SK-N-SH (cell line): ENCODE results near the gene UBE2A. TPM values are rescaled to one million over a fixed set of nuclear protein-coding genes. Genes with fewer than 3 reads are reported as not detected.

Source experiments
- CTCF ChIA-PET: fragments of 300-600, 350-600 bp; formaldehyde crosslinking; extraction: SDS; loops from one replicate; lab custom pipeline; 2021; lab: Yijun Ruan, JAX
- POLR2A ChIA-PET: fragments of 350-600 bp; sonication (Branson Sonifier 250); formaldehyde crosslinking; extraction: SDS; loops from one replicate; lab custom pipeline; 2020; ENCODE audit warnings: antibody characterized with exemption, inconsistent platforms; lab: Yijun Ruan, JAX
- DNase-seq: peaks from one replicate; pipeline ENCODE4 v3.0.0; 2012
- H2AFZ ChIP-seq: fragments of 200-600 bp; sonication (generic); 2 replicates; pipeline ENCODE4 v1.8.1; 2016; ENCODE audit warnings: antibody characterized with exemption, mild to moderate bottlenecking, low read depth
- H3F3A ChIP-seq: fragments of 200-600 bp; sonication (generic); replicated peaks from 2 replicates; pipeline ENCODE3; 2016; ENCODE audit warnings: antibody characterized with exemption, mild to moderate bottlenecking; ENCODE audit not compliant: insufficient read depth
- H3K27ac ChIP-seq, 2 experiments: fragments of 200-500 bp in 1 of 2; fragments of 200-600 bp in 1 of 2; sonication (Bioruptor generic) in 1 of 2; sonication (generic), shearing (Covaris generic) in 1 of 2; 2 replicates each; pipeline versions ENCODE4 v1.5.1 to v1.6.1; 2014 to 2016; ENCODE audit warnings: low read depth in 2 of 2, inconsistent platforms in 1 of 2, low read length in 1 of 2, mild to moderate bottlenecking in 1 of 2, mixed read lengths in 1 of 2
- H3K27me3 ChIP-seq: fragments of 200-600 bp; sonication (generic), shearing (Covaris generic); 2 replicates; pipeline ENCODE4 v1.6.1; 2016; ENCODE audit warnings: mixed run types; ENCODE audit not compliant: insufficient read depth
- H3K36me3 ChIP-seq, 2 experiments: fragments of 200-500 bp in 1 of 2; fragments of 200-600 bp in 1 of 2; sonication (Bioruptor generic) in 1 of 2; sonication (generic) in 1 of 2; replicated peaks in 1 of 2; 2 replicates each; pipeline versions ENCODE3 to v1.5.1; 2014 to 2016; ENCODE audit warnings: low read length in 1 of 2, mild to moderate bottlenecking in 1 of 2; ENCODE audit not compliant: insufficient read depth in 2 of 2, control insufficient read depth in 1 of 2
- H3K4me1 ChIP-seq, 2 experiments: fragments of 200-500 bp in 1 of 2; fragments of 200-600 bp in 1 of 2; sonication (Bioruptor generic) in 1 of 2; sonication (generic), shearing (Covaris generic) in 1 of 2; 2 replicates each; pipeline versions ENCODE4 v1.5.1 to v1.6.1; 2014 to 2016; ENCODE audit warnings: low read depth in 1 of 2, low read length in 1 of 2, mixed run types in 1 of 2; ENCODE audit not compliant: insufficient read depth in 2 of 2, control insufficient read depth in 1 of 2
- H3K4me2 ChIP-seq: fragments of 200-600 bp; sonication (generic), shearing (Covaris generic); 2 replicates; pipeline ENCODE4 v1.6.1; 2017; ENCODE audit warnings: mixed run types
- H3K4me3 ChIP-seq, 2 experiments: fragments of 200-500 bp in 1 of 2; fragments of 200-600 bp in 1 of 2; sonication (Bioruptor generic) in 1 of 2; sonication (generic), shearing (Covaris generic) in 1 of 2; 2 replicates each; pipeline versions ENCODE4 v1.5.1 to v1.8.1; 2014 to 2016; ENCODE audit warnings: low read depth in 2 of 2, inconsistent platforms in 1 of 2, low read length in 1 of 2, mild to moderate bottlenecking in 1 of 2, mixed read lengths in 1 of 2, moderate library complexity in 1 of 2
- H3K79me2 ChIP-seq: fragments of 200-600 bp; sonication (generic); 2 replicates; pipeline ENCODE4 v1.8.1; 2017; ENCODE audit warnings: mild to moderate bottlenecking; ENCODE audit not compliant: insufficient read depth
- H3K9ac ChIP-seq: fragments of 200-600 bp; sonication (generic); 2 replicates; pipeline ENCODE4 v1.6.1; 2017; ENCODE audit warnings: mixed run types
- H3K9me2 ChIP-seq: fragments of 200-600 bp; sonication (generic); 2 replicates; pipeline ENCODE4 v1.6.1; 2017; ENCODE audit warnings: mixed run types
- H3K9me3 ChIP-seq: fragments of 200-600 bp; sonication (generic); 2 replicates; pipeline ENCODE4 v1.6.1; 2017; ENCODE audit warnings: mixed run types, mild to moderate bottlenecking, moderate library complexity
- H4K20me1 ChIP-seq: fragments of 200-600 bp; sonication (generic); 2 replicates; pipeline ENCODE4 v1.6.1; 2017; ENCODE audit warnings: mild to moderate bottlenecking, mixed run types; ENCODE audit not compliant: insufficient read depth
- CHD2 ChIP-seq: fragments of 150-350 bp; IDR thresholded peaks from 2 replicates; pipeline ENCODE4 v1.6.1; 2018; ENCODE audit warnings: low read length; ENCODE audit not compliant: partially characterized antibody
- CTCF ChIP-seq: fragments of 200-600 bp; sonication (generic); IDR thresholded peaks from 2 replicates; pipeline ENCODE4 v1.6.1; 2017; ENCODE audit warnings: antibody characterized with exemption, mild to moderate bottlenecking, moderate library complexity
- EP300 ChIP-seq, 2 experiments: IDR thresholded peaks; 2 replicates each; pipeline versions ENCODE4 v1.4.0 to v1.6.1; 2012; ENCODE audit warnings: borderline replicate concordance in 1 of 2, low read depth in 1 of 2, low read length in 1 of 2
- EZH2phosphoT487 ChIP-seq: fragments of 200-600 bp; sonication (generic); IDR thresholded peaks from 2 replicates; pipeline ENCODE4 v1.6.1; 2017; ENCODE audit warnings: low read depth, mixed run types, mild to moderate bottlenecking, antibody characterized with exemption, moderate library complexity, borderline replicate concordance
- FOXM1 ChIP-seq: IDR thresholded peaks from 2 replicates; pipeline ENCODE4 v1.4.0; 2012; ENCODE audit warnings: low read depth, mild to moderate bottlenecking
- GATA2 ChIP-seq: sonication (generic); formaldehyde crosslinking; IDR thresholded peaks from 2 replicates; pipeline ENCODE4 v1.5.0; 2020; ENCODE audit warnings: mild to moderate bottlenecking, missing genetic modification reagents
- IRF3 ChIP-seq: fragments of 150-350 bp; IDR thresholded peaks from 2 replicates; pipeline ENCODE4 v1.6.1; 2016; ENCODE audit warnings: mild to moderate bottlenecking, low read depth, low read length
- MEF2A ChIP-seq: IDR thresholded peaks from 2 replicates; pipeline ENCODE4 v1.4.0; 2012; ENCODE audit warnings: low read depth, borderline replicate concordance
- MXI1 ChIP-seq: IDR thresholded peaks from 2 replicates; pipeline ENCODE4 v1.6.1; 2012; ENCODE audit warnings: mild to moderate bottlenecking, low read depth, low read length, improper control_type of control experiment
- NFIC ChIP-seq: IDR thresholded peaks from 2 replicates; pipeline ENCODE4 v1.4.0; 2012; ENCODE audit warnings: borderline replicate concordance
- NRF1 ChIP-seq: IDR thresholded peaks from 2 replicates; pipeline ENCODE4 v1.6.1; 2012; ENCODE audit warnings: low read depth, mild to moderate bottlenecking, low read length
- RAD21 ChIP-seq: IDR thresholded peaks from 2 replicates; pipeline ENCODE4 v1.6.1; 2012; ENCODE audit warnings: mild to moderate bottlenecking, low read length
- REST ChIP-seq: IDR thresholded peaks from 2 replicates; pipeline ENCODE4 v1.6.1; 2012; ENCODE audit warnings: mild to moderate bottlenecking, low read depth, low read length, moderate library complexity
- RFX5 ChIP-seq: IDR thresholded peaks from 2 replicates; pipeline ENCODE4 v1.6.1; 2012; ENCODE audit warnings: mild to moderate bottlenecking, improper control_type of control experiment, low read length
- RXRA ChIP-seq: IDR thresholded peaks from 2 replicates; pipeline ENCODE4 v1.4.0; 2012; ENCODE audit warnings: low read depth, mild to moderate bottlenecking, borderline replicate concordance
- SIN3A ChIP-seq: IDR thresholded peaks from 2 replicates; pipeline ENCODE4 v1.6.1; 2012; ENCODE audit warnings: low read depth, mild to moderate bottlenecking, low read length, moderate library complexity, borderline replicate concordance
- SMC3 ChIP-seq: IDR thresholded peaks from 2 replicates; pipeline ENCODE4 v1.6.1; 2012; ENCODE audit warnings: low read depth, low read length, improper control_type of control experiment
- TAF1 ChIP-seq: IDR thresholded peaks from 2 replicates; pipeline ENCODE4 v1.6.1; 2012; ENCODE audit warnings: low read depth, mild to moderate bottlenecking, low read length, moderate library complexity, borderline replicate concordance
- TCF12 ChIP-seq: IDR thresholded peaks from 2 replicates; pipeline ENCODE4 v1.4.0; 2012
- TEAD4 ChIP-seq: IDR thresholded peaks from 2 replicates; pipeline ENCODE4 v1.4.0; 2012; ENCODE audit warnings: mild to moderate bottlenecking, borderline replicate concordance; ENCODE audit not compliant: insufficient read depth
- USF2 ChIP-seq: fragments of 150-350 bp; IDR thresholded peaks from 2 replicates; pipeline ENCODE4 v1.6.1; 2017; ENCODE audit warnings: antibody characterized with exemption, low read length, low read depth, borderline replicate concordance
- YY1 ChIP-seq: IDR thresholded peaks from 2 replicates; pipeline ENCODE4 v1.4.0; 2012; ENCODE audit warnings: low read depth, mild to moderate bottlenecking
- ZBTB33 ChIP-seq: IDR thresholded peaks from 2 replicates; pipeline ENCODE4 v1.4.0; 2012; ENCODE audit warnings: low read depth, borderline replicate concordance
- WGBS: methylation state at CpG from one replicate; pipeline ENCODE4 v1.1.6; 2017; ENCODE audit warnings: low lambda C conversion rate; 5-methylcytosine and 5-hydroxymethylcytosine counted together
- polyA plus RNA-seq, 3 experiments: library from polyadenylated mRNA; depleted of rRNA; stranded (reverse); fragments of >200 nt; gene quantifications; 2 replicates each; pipeline ENCODE4 v1.2.3, GENCODE V29; 2012

Gene UBE2A
- polyA plus RNA-seq, 1 of the 3 experiments (the other 2 are of a cell fraction) = 38.4 TPM

GRCh38 chrX:119565107-119565663 lies 9.2 kb upstream of the UBE2A start, which contains the start of gene STEEP1:
Gene STEEP1, minus strand, starts transcription at chrX:119565409. Its CDS starts 54 bp downstream, at chrX:119565355.
- Histone ChIP-seq H3F3A (no peaks in the 10 kb centered on the region), H3K36me3 (peaks cover 2 to 3% of the 10 kb centered on the region in 2 experiments), H3K27me3 (no peaks in the 10 kb centered on the region; the same call in 1 of the 2 replicates), H3K4me1 (no peaks in the 10 kb centered on the region), H2AFZ (peak within 1 kb of the TSS; percentile 80), H3K4me2 (peak within 1 kb of the TSS; percentile 80), H3K9ac (peak within 1 kb of the TSS; percentile 83), H3K9me3 (no peaks in the 10 kb centered on the region), H3K79me2 (peaks cover 29% of the 10 kb centered on the region), H4K20me1 (no peaks in the 10 kb centered on the region), H3K4me3 (peak within 1 kb of the TSS; percentile 51 to 85), H3K9me2 (no peaks in the 10 kb centered on the region), H3K27ac (peak within 1 kb of the TSS in 1 of 2 experiments; percentile 63; a peak in 2 of 4 replicates)
- peak; percentile 90 for DNase-seq
- POLR2A ChIA-PET = interaction anchor here (0.6 to 1.0 kb wide), 2 partner anchors 10 to 41 kb away, joined by 3 read pairs; partner anchors contain the start of gene NKRF
- 3% methylated on average over 21 of the region's 27 CpGs for WGBS
- CTCF ChIA-PET = interaction anchor here (0.9 to 1.7 kb wide), 3 partner anchors 45 to 53 kb away, joined by 3 to 9 read pairs (median 4); no protein-coding TSS in a partner anchor
- TF ChIP-seq CHD2 (peak; percentile 78), RFX5 (peak; percentile 55; the same call in 1 of the 2 replicates), GATA2 (CRISPR knock-in tag) (no peak), TEAD4 (no peak), EZH2phosphoT487 (no peak), YY1 (peak; percentile 38; the same call in 1 of the 2 replicates), MEF2A (no peak), MXI1 (peak; percentile 95), RAD21 (no peak), USF2 (peak; percentile 80), NFIC (no peak), EP300 (IDR thresholded peaks at IDR 0.05; ENCODE audit: borderline replicate concordance in 1 of 2, low read depth in 1 of 2, low read length in 1 of 2) (peak; percentile 28 to 55; a peak in 1 of 4 replicates), TCF12 (peak; percentile 34; the same call in 1 of the 2 replicates), TAF1 (peak; percentile 85), NRF1 (no peak), CTCF (no peak), RXRA (no peak), SMC3 (no peak), SIN3A (no peak), REST (peak; percentile 42; the same call in 1 of the 2 replicates), IRF3 (no peak), ZBTB33 (no peak), FOXM1 (no peak)
